Endothelial cell of umbilical vein (primary cell): ENCODE measurements around the gene POLR3A. TPM values are rescaled to one million over a fixed set of nuclear protein-coding genes. Genes with fewer than 3 reads are reported as not detected.

Experiments used
- BruUV-seq: library from RNA; stranded (reverse); fragments of 400-500 nt; replicated peaks from 2 replicates; lab custom pipeline; 2021; lab: Mats Ljungman, UMichigan
- CTCF ChIA-PET: fragments of 300-600, 350-600 bp; sonication (Branson Sonifier 250); formaldehyde crosslinking; loops from one replicate; lab custom pipeline; 2021; ENCODE audit warnings: antibody characterized with exemption, inconsistent platforms; lab: Charles Lee
- POLR2A ChIA-PET: fragments of 300-600, 350-600 bp; sonication (Branson Sonifier 250); formaldehyde crosslinking; loops from one replicate; lab custom pipeline; 2021; ENCODE audit warnings: antibody characterized with exemption, inconsistent platforms; lab: Charles Lee
- DNase-seq: peaks from one replicate; pipeline ENCODE4 v3.0.0-alpha.2; 2011; ENCODE audit warnings: low read depth, low spot score
- FAIRE-seq: peaks from 2 replicates; lab custom pipeline; 2011; peaks lifted over from hg19 to GRCh38; lab: Jason Lieb, UNC
- H2AFZ ChIP-seq: 2 replicates; pipeline ENCODE4 v1.6.0; 2012; ENCODE audit warnings: low read depth, low read length, control low read depth, inconsistent platforms
- H3K27ac ChIP-seq: 2 replicates; pipeline ENCODE4 v1.5.1; 2011; ENCODE audit warnings: low read depth, mild to moderate bottlenecking, control low read depth, low read length, moderate library complexity; ENCODE audit not compliant: insufficient read depth
- H3K27me3 ChIP-seq, 2 experiments: 2 replicates each; pipeline versions ENCODE4 v1.6.0 to v1.6.1; 2011; ENCODE audit warnings: low read length in 2 of 2, mixed read lengths in 1 of 2; ENCODE audit not compliant: control insufficient read depth in 2 of 2, insufficient read depth in 2 of 2
- H3K36me3 ChIP-seq, 2 experiments: 2 replicates in 1 of 2; 3 replicates in 1 of 2; pipeline ENCODE4 v1.5.1; 2011; ENCODE audit warnings: low read length in 2 of 2, mild to moderate bottlenecking in 1 of 2, moderate library complexity in 1 of 2; ENCODE audit not compliant: control insufficient read depth in 2 of 2, insufficient read depth in 2 of 2; ENCODE audit errors: extremely low read depth in 1 of 2
- H3K4me1 ChIP-seq: 3 replicates; pipeline ENCODE4 v1.5.1; 2011; ENCODE audit warnings: mild to moderate bottlenecking, low read length; ENCODE audit not compliant: control insufficient read depth, insufficient read depth; ENCODE audit errors: extremely low read depth
- H3K4me2 ChIP-seq: 2 replicates; pipeline ENCODE4 v1.6.1; 2011; ENCODE audit warnings: low read length, control low read depth, mixed read lengths; ENCODE audit not compliant: insufficient read depth
- H3K4me3 ChIP-seq, 3 experiments: fragments of 200-600 bp in 1 of 3; sonication (generic), shearing (Covaris generic) in 1 of 3; replicated peaks in 1 of 3; 2 replicates each; pipeline ENCODE4 v1.5.1; 2011 to 2016; ENCODE audit warnings: control low read depth in 3 of 3, low read length in 3 of 3, mild to moderate bottlenecking in 2 of 3, inconsistent platforms in 1 of 3, low read depth in 1 of 3, moderate library complexity in 1 of 3; ENCODE audit not compliant: insufficient read depth in 1 of 3
- H3K79me2 ChIP-seq: 2 replicates; pipeline ENCODE4 v1.6.0; 2012; ENCODE audit warnings: low read length, inconsistent platforms; ENCODE audit not compliant: control insufficient read depth, insufficient read depth
- H3K9ac ChIP-seq: replicated peaks from 2 replicates; pipeline ENCODE3; 2011; ENCODE audit warnings: low read length, control low read depth; ENCODE audit not compliant: insufficient read depth; ENCODE audit errors: extremely low read depth
- H3K9me1 ChIP-seq: replicated peaks from 3 replicates; pipeline ENCODE4 v1.6.0; 2011; ENCODE audit warnings: mild to moderate bottlenecking, low read length; ENCODE audit not compliant: control insufficient read depth, insufficient read depth; ENCODE audit errors: extremely low read depth
- H3K9me3 ChIP-seq: replicated peaks from 2 replicates; pipeline ENCODE4 v1.5.1; 2012; ENCODE audit warnings: low read length, inconsistent platforms; ENCODE audit not compliant: control insufficient read depth, insufficient read depth
- H4K20me1 ChIP-seq: replicated peaks from 2 replicates; pipeline ENCODE3; 2011; ENCODE audit warnings: mild to moderate bottlenecking, low read length; ENCODE audit not compliant: control insufficient read depth, insufficient read depth; ENCODE audit errors: extremely low read depth
- CTCF ChIP-seq, 2 donors: IDR thresholded peaks; 1 replicate in 1 of 2; 2 replicates in 1 of 2; pipeline ENCODE4 v1.5.1; 2011; ENCODE audit warnings: low read length in 2 of 2, mild to moderate bottlenecking in 2 of 2, moderate library complexity in 2 of 2, control low read depth in 1 of 2, inconsistent platforms in 1 of 2, low read depth in 1 of 2; ENCODE audit not compliant: insufficient read depth in 1 of 2; ENCODE audit errors: extremely low read depth in 1 of 2
- EZH2 ChIP-seq: IDR thresholded peaks from 2 replicates; pipeline ENCODE4 v1.6.1; 2012; ENCODE audit warnings: borderline replicate concordance, low read depth, mild to moderate bottlenecking, moderate library complexity, low read length, inconsistent platforms; ENCODE audit not compliant: severe bottlenecking
- FOS ChIP-seq: IDR thresholded peaks from 2 replicates; pipeline ENCODE4 v1.6.1; 2011; ENCODE audit warnings: mild to moderate bottlenecking, low read length, moderate library complexity, borderline replicate concordance; ENCODE audit not compliant: insufficient read depth
- GATA2 ChIP-seq: IDR thresholded peaks from 2 replicates; pipeline ENCODE4 v1.7.0; 2011; ENCODE audit warnings: low read depth, mild to moderate bottlenecking, moderate library complexity, mixed read lengths, low read length; ENCODE audit not compliant: insufficient read length, insufficient read depth
- JUN ChIP-seq: IDR thresholded peaks from 2 replicates; pipeline ENCODE4 v1.6.1; 2011; ENCODE audit warnings: borderline replicate concordance, low read depth; ENCODE audit not compliant: insufficient read length, insufficient read depth
- MAX ChIP-seq: IDR thresholded peaks from 2 replicates; pipeline ENCODE4 v1.6.1; 2011; ENCODE audit not compliant: insufficient read depth, insufficient read length
- MYC ChIP-seq: IDR thresholded peaks from one replicate; pipeline ENCODE4 v1.6.1; 2011; ENCODE audit warnings: mild to moderate bottlenecking, low read depth, low read length
- POLR2A ChIP-seq: IDR thresholded peaks from 2 replicates; pipeline ENCODE4 v1.6.1; 2012; ENCODE audit warnings: low read depth, mild to moderate bottlenecking, control low read depth, low read length
- POLR2AphosphoS5 ChIP-seq: IDR thresholded peaks from 2 replicates; pipeline ENCODE4 v1.6.1; 2012; ENCODE audit warnings: low read depth, mild to moderate bottlenecking, control low read depth, low read length, moderate library complexity; ENCODE audit not compliant: insufficient read depth
- dilution Hi-C: fragments of 300-500 bp; cut with MboI; formaldehyde crosslinking; loops from one replicate; pipeline ENCODE4 v1.15.0; 2019; ENCODE audit warnings: low sequenced_read_pairs; ENCODE audit not compliant: extremely low pct_ligation_motif_present
- intact Hi-C: fragments of 100-400 bp; cut with micrococcal nuclease; formaldehyde crosslinking; loops from one replicate; pipeline ENCODE4 v1.10.0; 2022
- polyA plus RNA-seq, 4 experiments: library from polyadenylated mRNA; depleted of rRNA in 3 of 4; stranded (reverse) in 3 of 4; unstranded in 1 of 4; fragments of >200 nt; gene quantifications; 2 replicates each; pipeline versions ENCODE4 v1.2.1 to v1.2.3, GENCODE V29; 2011 to 2012; ENCODE audit warnings: missing spikeins in 1 of 4
- total RNA-seq: library from RNA; stranded (reverse); gene quantifications from 2 replicates; pipeline ENCODE4 v1.2.3, GENCODE V29; 2021

Gene POLR3A
- total and polyA plus RNA-seq, 2 donors (not counting 3 experiments of a cell fraction or from before 2014, with no cell fraction given) = 9.5 to 25.3 TPM

- dilution Hi-C loops (no loop called here), intact Hi-C loops (no loop called here)
- FAIRE-seq = no peak
- no peak overlapping the region for H3K4me3 ChIP-seq
- TF ChIP-seq POLR2A = no peak
- TF ChIP-seq EZH2 = no peak
- no peak for TF ChIP-seq JUN
- no peak for TF ChIP-seq GATA2
- TF ChIP-seq POLR2AphosphoS5 = no peak
- no peak for TF ChIP-seq CTCF (IDR thresholded peaks at IDR 0.05; ENCODE audit: extremely low read depth in 1 of 2, insufficient read depth in 1 of 2, low read depth in 1 of 2, low read length in 2 of 2)
- no peak for TF ChIP-seq MYC
- TF ChIP-seq FOS = no peak
- no peak for TF ChIP-seq MAX
- no peaks in the 10 kb centered on the region for H3K27me3 ChIP-seq
- H3K9ac ChIP-seq = no peak overlapping the region
- POLR2A ChIA-PET = no interaction called here
- H2AFZ ChIP-seq = no peak overlapping the region
- no TSS peak for BruUV-seq
- H3K4me2 ChIP-seq = no peak overlapping the region
- H3K4me1 ChIP-seq = no peaks in the 10 kb centered on the region
- H3K27ac ChIP-seq = no peak overlapping the region
- no peak for DNase-seq
- no peaks in the 10 kb centered on the region for H3K9me1 ChIP-seq
- no peaks in the 10 kb centered on the region for H4K20me1 ChIP-seq
- H3K79me2 ChIP-seq = no peaks in the 10 kb centered on the region
- CTCF ChIA-PET = no interaction called here
- H3K36me3 ChIP-seq = peaks cover 19 to 26% of the 10 kb centered on the region in 2 experiments
- H3K9me3 ChIP-seq = no peaks in the 10 kb centered on the region
These were observed 18.2 kb downstream of the POLR3A start for GRCh38 chr10:78011065-78011464.
